ENCODE data around the gene VAV2.

Gene VAV2

GRCh38 chr9:133953621-133953975 lies 38.5 kb downstream of the VAV2 start:
- DNase-seq (ENCODE audit: low read depth in 1 of 2, low spot score in 1 of 2): no peak

GRCh38 chr9:133952598-133953550 lies 39.2 kb downstream of the VAV2 start:
- no peak for DNase-seq (ENCODE audit: low read depth in 1 of 2, low spot score in 1 of 2)

DNA sequence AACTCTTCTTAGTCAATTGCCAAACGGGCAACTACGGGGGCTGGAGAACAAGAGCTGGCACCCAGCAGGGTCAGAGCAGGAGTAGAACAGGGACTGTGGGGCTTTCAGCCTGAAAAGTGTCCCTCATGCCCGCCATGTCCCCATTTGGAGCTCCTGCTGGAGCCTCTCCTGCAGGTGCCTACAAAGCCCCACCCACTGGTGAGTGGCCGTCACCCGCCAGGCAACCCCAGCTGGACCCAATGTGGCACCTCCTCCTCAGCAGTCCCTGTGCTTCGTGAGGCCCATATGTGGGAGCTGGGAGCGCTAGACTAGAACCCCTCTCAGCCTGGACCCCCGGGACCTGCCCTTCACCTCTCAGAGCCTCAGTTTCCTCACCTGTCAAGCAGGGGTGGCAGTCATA lies 40.9 kb downstream of the VAV2 start:
- DNase-seq (ENCODE audit: low read depth in 1 of 2, low spot score in 1 of 2): no peak

- DNase-seq (ENCODE audit: low read depth in 1 of 2, low spot score in 1 of 2): no peak
Measured at GRCh38 chr9:133950629-133951111, 41.5 kb downstream of the VAV2 start.

- no peak for DNase-seq (ENCODE audit: low read depth in 1 of 2, low spot score in 1 of 2)
Measured at GRCh38 chr9:133950192-133950591, 41.9 kb downstream of the VAV2 start.

DNA sequence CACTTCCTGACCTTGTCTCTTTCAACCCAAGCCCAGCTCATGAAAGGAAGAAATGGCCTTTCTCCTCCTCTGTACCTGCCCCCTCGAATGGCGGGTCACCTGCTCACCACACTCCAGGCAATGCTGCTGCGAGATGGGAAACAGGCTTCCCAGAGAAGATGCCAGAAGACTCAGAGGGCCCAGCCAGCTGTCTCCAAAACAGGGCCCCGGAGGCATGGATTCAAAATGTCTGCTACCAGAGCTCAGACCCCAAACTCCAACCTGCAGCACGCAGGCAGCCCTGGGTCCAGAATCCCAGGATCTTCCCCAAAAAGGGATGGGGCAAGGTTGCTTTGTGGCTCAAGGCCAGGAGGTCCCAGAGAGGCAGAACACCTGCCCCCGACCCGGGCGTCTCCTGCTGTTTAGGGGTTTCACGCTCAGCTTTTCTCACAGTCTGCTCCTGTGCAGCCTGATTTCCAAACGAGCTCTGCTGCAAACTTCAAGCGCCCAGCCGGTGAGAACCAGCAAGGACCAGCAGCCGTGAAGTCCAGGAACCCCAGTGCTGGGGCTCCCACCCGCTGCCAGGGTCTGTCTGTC lies 42.5 kb downstream of the VAV2 start:
- DNase-seq (ENCODE audit: low read depth in 1 of 2, low spot score in 1 of 2): no peak

- no peak for DNase-seq (ENCODE audit: low read depth in 1 of 2, low spot score in 1 of 2)
Measured at GRCh38 chr9:133948561-133949485, 43.3 kb downstream of the VAV2 start.

DNA sequence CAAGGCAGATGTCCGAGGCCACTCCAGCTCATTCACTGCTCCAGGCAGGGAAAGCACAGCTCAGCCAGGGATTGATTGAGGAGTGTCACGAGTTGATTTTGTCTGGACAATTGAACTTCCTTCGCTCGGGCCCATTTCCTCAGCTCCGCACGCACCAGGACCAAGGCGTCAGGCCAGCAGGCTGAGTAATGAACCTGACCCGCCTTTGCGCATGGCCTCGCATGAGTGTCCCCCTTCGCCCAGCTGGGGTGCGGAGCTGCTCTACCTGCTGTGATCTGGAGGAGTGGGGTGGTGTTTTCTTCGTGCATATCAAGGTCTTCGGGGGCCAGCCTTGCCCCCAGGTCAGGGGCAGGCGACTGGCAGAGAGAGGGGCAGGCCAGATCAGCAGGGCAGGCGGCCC lies 44.0 kb downstream of the VAV2 start:
- DNase-seq (ENCODE audit: low read depth in 1 of 2, low spot score in 1 of 2): no peak

DNA sequence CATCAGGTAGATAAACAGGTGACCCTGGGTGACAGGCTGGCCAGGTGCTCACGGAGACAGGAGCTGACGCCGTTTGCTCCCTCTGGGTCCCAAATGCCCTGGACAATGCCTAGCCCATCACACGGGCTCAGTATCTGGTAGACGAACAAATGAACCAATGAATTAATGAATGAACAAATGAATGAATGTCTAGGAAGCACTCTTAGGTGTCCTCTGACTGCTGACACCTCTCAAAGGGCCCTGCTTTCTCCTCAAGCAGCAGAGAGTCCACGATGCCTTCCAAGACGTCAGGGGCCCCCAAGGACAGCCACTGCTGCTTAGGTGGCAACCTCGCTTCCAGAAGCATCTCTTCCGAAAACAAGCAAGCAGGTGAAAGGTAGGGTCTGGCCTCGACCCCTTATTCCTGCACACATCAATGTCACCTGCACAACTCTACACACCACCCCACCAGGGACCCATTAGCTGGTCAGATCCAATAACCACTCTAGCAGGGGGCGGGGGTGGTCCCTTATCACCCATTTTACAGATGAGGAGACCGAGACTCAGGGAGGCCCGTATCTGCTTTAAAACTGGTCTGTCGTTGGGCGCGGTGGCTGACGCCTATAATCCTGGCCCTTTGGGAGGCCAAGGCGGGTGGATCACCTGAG lies 45.2 kb downstream of the VAV2 start:
- DNase-seq (ENCODE audit: low read depth in 1 of 2, low spot score in 1 of 2): no peak

DNA sequence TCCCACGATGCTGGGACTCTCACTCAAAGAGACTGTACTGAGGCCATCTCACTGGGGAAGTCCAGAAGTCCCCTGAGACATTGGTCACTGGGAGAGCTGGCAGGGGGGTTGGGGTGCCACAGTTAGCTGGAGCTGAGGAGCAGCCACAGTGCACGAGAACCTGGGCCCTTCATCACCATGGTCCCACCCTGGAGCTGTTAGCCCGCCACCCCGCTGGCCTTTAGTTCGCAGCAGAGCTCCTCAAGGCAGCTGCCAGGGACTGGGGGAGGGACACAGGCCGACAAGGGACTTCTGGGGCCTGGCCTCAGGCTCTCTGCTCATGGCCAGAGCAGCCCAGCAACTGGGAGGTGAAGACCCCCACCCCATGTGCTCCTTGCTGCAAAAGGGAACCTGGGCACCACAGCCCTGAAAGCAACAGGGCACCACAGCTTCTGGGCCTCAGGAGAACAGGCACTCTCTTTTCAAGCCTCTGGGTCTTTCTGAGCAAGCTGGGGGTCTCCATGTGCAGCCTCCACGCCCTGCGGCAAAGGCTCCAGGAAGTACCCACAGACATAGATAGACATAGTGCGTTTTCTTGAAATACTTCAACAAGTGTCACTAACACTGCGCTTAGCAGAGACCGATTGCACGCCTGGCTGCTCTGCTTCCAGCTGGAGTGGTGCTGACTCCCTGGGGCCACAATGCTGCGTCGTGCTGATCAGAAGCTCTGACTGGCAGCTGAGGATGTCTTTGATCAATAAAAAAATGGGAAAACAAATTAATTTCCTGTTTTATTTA lies 46.0 kb downstream of the VAV2 start:
- no peak for DNase-seq (ENCODE audit: low read depth in 1 of 2, low spot score in 1 of 2)

DNA sequence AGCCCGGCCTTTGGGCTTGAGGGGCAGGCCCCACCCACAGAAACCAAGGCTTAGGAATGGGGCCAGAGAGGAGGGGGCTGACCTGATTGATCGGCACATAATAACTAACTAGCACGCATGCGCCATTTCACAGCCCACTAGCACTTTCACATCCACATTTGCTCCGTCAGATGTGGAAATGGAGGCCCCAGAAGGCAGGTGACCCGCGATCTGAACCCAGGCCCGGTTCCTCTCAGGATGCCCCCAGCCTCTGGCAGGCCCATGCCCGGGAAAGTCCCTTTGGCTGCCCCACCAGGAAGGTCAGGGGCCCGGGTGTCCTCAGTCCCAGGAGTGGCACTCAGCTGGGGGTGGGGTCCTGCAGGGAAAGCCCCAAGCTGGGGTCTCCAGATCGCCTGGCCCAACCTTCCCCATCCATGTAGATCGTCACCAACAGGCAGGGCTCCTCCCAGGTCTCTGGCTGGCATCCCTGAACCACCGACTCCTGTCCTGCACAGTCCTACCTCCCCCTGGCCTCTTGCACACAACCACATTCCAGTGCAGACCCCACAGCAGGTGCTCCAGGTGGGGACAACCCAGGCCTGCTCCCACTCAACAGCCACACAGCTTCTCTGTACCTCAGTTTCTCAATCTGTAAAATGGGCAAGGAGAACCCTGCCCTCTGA lies 46.7 kb downstream of the VAV2 start:
- no peak for DNase-seq (ENCODE audit: low read depth in 1 of 2, low spot score in 1 of 2)

GRCh38 chr9:133944746-133945135 lies 47.4 kb downstream of the VAV2 start:
- DNase-seq (ENCODE audit: low read depth in 1 of 2, low spot score in 1 of 2): no peak

GRCh38 chr9:133943781-133944745 lies 48.1 kb downstream of the VAV2 start:
- no peak for DNase-seq (ENCODE audit: low read depth in 1 of 2, low spot score in 1 of 2)

GRCh38 chr9:133943036-133943780 lies 48.9 kb downstream of the VAV2 start:
- DNase-seq (ENCODE audit: low read depth in 1 of 2, low spot score in 1 of 2): no peak

DNA sequence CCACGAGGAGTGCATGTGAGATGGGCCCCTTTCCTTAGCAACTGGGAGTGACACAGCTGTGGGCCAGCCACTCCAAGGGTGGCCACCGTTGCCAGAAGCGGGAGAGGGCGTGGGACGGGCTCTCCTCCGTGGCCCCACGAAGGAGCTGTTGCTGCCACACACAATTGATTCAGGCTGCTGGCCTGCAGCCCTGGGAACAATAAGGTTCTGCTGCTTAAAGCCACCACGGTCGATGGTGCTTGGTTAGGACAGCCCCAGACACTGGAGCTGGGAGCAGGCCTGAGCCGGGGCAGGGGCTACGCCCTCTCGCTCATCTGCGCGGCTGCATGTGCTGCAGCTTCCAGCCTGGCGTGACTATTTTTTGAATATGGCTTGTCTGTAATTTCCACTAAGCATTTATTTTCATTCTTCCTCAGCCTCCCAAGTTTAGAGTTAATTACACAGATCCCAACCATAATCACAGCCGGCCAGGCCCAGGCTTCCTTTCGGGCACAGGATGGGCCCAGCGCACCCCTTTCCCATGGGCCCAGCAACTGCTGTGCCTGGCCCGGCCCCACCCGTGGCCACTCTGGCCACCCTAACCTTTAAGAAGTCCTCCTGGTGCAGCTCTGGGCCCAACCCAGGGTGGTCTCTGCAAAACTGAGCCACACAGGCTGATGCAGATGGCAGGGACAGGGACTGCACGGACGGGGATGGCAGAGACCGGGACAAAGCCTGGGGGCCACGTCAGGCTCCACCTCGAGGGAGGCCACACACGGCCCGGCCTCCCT lies 49.7 kb downstream of the VAV2 start:
- no peak for DNase-seq (ENCODE audit: low read depth in 1 of 2, low spot score in 1 of 2)

- no peak for DNase-seq (ENCODE audit: low read depth in 1 of 2, low spot score in 1 of 2)
Measured at GRCh38 chr9:133939845-133940244, 52.3 kb downstream of the VAV2 start.

DNA sequence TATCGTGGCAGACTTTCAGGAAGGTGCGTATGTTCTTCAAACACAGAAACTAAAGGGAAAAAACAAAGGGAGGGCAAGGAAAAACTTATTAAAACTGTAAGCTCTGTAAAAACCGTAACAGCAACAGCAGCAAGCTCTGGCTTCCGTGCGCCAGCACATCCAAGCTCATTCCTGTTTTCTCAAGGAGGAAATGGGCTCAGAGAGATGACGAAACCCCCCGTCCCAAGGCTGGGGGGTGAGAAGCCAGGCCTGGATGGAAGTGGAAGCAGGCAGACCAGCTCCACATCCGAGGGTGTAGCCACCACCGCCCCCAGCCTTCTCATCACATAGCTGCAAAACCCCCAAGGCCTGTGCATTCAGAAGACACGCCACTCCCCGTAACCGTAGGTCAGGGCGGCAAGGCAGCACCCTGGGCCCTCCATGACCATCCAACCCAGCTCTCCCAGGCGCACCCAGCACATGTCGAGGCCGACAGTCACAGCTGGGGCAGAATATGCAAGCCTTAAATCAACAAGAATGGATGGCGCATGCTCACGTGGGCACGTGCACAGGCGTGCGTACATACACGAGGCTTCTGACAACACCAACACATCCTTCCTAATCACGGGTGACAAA lies 52.8 kb downstream of the VAV2 start:
- no peak for DNase-seq (ENCODE audit: low read depth in 1 of 2, low spot score in 1 of 2)
